HS-27A (cell line): ENCODE data around the gene WDR86.

Experiments used
- DNase-seq: peaks from one replicate; pipeline ENCODE4 v3.0.0-alpha.2; 2012; ENCODE audit warnings: low read depth, missing footprints

Gene WDR86

DNA sequence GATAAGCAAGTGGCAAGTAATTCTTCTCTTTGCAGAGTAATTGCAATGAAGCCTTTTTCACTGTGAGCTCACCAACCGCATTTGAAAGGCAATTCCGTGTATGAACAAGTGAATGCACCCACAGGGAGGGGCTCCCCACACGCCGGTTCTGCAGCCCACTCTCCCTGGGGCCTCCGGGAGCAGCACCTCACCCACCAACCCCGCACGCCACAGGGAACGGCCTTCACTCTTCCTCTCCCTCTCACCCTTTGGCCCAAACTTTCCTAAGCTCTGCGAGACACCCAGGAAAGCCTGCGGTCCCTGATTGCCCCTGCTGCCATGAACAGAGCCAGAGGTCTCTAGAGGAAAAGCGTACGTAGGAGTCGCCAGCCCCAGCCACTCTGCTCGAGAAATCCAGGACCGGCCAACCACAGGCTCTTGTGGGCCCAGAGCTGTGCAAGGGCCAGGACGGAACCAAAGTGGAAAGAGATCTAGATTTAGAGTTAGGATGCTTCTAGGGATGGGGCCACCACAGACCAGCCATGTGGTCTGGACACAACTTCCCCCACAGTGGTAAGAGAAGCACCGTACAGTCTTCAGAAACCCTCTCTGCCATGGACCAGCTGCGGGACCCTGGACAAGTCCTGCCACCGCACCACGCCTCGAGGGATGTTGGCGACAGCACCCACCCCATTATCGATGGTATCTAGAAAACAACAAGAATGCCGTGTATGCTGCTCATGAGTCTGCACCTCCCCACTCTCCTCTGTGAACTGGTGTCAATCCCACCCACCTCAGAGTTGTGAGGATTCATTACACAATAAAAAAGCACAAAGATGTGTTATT, 3.6 kb downstream of the WDR86 start:
- DNase-seq = no peak

GRCh38 chr7:151405588-151405987, 4.2 kb downstream of the WDR86 start:
- no peak for DNase-seq

- DNase-seq = no peak
These were observed 4.8 kb downstream of the WDR86 start for GRCh38 chr7:151405056-151405455.

GRCh38 chr7:151404216-151405011, 5.4 kb downstream of the WDR86 start:
- DNase-seq = no peak

- DNase-seq = no peak
These were observed 6.1 kb downstream of the WDR86 start for GRCh38 chr7:151403764-151404163.

GRCh38 chr7:151402029-151402835, 7.6 kb downstream of the WDR86 start:
- DNase-seq = no peak

DNA sequence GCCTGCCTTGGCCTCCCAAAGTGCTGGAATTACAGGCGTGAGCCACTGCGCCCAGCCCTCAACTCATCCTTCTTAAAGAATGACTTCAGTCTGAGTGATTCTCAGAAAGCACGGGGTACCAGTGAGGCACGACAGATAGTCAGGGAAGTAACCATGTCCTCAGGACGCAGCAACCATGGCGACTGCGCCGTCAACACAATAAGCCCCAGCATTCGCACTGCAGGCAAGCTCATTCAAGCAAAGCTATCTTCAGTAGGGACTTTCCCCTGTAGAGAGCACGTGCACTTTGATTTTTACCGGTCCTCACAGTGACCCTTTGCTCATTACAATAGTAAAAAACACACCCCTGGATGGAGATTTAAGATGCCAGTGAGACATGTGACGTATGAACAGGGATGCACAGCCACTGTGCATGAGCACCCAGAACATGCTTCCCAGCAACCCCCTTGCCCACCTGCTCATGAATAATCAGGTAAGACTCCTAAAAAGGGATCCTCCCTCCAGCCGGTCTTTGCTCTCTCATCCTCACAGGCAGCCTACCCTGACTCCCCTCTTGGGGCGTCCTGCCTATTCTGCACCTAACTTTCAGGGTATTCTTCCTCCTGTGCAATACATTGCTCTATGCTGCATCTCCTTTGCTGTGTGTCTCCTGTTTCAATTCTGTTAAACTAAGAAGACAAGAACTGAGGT, 9.1 kb downstream of the WDR86 start:
- DNase-seq = no peak

- DNase-seq = no peak
These were observed 9.9 kb downstream of the WDR86 start for GRCh38 chr7:151399906-151400305.

DNA sequence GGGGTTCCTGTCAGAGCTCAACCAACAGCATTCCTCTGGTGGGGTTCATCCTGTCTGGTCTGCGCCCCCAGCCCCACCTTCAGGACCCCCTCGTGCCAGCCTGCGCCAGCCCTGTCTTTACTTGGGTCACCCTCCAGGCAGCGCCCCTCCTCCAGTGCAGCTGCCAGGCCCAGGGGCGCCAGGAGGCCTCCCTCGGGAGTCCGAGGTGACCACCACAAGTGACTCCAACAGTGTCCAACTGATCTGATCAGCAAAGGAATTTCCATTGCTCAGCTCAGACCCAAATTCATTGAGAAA, 10.6 kb downstream of the WDR86 start:
- no peak for DNase-seq

DNA sequence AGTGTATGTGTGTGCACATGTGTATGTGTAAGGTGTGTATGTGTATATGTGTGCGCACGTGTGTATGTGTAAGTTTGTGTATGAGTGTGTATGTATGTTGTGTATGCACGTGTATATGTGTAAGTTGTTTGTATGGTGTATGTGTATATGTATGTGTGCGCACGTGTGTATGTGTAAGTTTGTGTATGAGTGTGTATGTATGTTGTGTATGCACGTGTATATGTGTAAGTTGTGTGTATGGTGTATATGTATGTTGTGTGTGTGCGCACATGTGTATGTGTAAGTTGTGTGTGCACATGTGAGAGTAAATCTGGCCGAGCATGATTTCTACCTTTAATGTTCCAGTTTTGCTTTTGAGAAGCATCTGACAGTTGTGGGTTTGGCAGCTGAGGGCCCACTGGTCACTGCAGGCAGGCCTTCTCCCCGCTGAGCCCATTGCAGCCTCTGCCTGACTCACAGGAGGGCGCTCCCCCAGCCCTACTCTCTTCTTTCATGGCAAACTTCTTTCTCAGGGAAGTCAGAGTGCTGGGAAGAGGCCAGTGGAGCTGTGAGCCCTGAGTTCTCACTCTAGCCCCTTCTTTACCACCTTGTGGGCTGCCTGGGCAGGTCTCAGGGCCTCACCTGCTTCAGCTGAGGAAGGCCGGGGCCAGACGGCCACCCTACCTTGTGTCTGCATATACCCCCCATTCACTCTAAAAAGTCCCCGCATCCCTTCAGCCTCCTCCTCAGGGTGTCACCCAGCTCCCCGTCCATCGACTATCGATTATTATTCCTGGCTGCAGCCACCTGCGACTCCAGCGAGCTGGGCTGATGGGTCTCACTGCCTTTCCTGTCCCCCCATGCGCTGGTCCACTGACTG, 11.2 kb downstream of the WDR86 start:
- no peak for DNase-seq

- DNase-seq = no peak
These were observed 12.8 kb downstream of the WDR86 start for GRCh38 chr7:151397026-151397425.

- no peak for DNase-seq
These were observed 13.4 kb downstream of the WDR86 start for GRCh38 chr7:151396328-151396970.

- DNase-seq = no peak
These were observed 14.8 kb downstream of the WDR86 start for GRCh38 chr7:151395036-151395367.

DNA sequence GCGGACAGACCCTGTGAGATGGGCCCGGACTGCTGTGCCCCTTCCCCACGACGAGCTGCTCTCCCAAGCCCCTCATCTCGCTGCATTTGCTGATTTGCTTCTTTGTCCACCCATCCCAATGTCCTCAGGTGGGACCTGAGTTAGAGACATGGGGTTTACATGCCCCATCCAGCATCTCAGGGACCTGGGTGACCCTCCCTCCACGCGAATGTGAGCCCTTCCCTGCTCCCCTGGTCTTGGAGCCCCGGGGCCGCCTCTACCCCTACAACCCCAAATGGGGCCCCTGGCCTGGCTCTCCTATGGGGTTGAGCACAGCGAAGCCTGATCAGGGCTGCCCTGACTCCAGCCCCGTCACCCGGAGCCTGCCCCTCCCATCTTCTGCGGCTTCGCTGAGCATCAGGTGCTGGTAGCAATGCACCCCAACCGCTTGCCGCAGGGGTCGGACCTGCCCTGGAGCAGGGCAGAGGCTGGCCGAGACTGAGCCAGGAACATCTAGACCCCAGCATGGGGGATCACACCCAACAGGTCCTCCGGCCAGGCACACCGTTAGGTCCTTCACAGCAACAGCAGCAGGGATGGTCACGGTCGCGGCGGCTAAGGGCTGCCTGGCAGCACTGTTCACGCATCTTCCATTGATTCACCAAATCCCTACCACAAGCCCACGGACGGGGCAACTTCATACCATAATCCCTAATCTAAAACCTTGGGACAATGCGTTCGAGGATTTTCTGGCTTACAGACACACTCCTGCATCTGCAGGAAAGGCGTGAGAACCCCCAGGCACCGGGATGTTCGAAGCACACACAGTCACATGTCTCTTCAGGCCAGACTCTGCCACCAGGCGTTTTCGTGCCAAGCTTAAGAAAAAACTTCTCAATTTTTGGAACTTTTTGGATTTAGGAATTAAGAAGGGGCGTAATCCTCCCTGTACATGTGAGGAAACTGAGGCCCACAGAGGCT, 15.5 kb downstream of the WDR86 start:
- DNase-seq = no peak

DNA sequence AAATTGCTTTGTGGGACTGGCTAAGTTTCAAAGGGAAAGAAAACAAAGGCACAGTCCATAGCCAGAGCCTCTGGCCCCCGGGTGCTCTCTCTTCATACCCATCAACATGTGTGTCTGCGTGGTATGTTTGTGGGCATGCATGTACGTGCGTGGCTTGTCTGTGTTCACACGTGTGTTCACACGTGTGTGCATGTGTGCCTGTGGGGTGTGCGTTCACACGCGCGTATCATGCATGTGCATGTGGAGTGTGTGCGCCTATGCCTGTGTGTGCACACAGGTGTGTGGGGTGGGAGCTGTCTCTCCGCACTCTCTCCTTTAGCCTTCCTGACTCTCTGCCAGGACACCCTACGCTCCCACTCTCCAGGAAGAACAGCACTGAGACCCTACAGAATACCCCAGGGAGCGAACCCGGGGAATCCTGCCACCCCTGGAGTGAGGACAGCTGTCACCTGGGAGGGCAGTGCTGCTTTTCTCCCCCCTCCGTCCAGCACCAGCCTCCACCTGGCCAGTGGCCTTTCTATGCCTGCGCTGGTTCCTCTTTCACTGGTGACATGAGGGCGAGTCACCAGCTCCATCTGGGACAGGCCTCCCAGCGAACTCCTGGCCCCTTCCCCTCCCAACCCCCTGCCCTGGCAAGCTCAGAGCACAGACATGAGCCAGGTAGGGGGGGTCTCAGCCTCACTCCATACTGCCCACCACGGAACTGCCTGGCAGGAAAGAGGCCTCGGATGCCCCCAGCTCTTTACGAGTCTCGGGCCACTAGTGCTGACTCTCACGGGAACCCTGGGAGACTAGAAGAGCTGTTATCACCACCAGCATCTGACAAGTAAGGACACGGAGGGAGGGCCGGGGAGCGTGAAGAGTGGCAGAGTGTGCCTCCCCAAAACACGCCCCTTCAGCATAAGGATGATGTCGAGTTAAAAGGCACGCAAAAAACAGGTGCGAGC, 16.5 kb downstream of the WDR86 start:
- no peak for DNase-seq

DNA sequence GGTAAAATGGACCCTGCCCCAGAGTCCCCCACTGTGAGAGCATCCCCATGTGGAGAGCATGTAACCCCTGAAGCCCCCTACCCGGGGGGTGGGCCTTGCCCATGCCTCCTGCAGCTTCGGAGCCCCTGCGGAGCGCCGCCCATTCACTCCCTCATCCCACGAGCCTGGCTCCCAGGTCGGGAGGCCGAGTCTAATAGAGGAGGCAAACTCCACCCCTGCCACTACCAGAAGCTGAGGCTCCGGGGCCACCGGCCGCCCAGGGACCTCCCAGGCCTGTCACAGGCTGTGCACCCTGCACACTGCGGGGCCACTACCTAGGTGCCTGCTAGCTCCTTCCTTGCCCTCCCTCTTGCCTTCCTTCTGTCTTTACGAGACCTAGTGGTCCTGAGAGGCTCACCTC, 17.4 kb downstream of the WDR86 start:
- no peak for DNase-seq

- no peak for DNase-seq
These were observed 17.8 kb downstream of the WDR86 start for GRCh38 chr7:151392002-151392401.

GRCh38 chr7:151391358-151391730, 18.5 kb downstream of the WDR86 start:
- DNase-seq = no peak
